Esophagus squamous epithelium (tissue), 5 donors: ENCODE data around the gene RPS6KB2. TPM values are rescaled to one million over a fixed set of nuclear protein-coding genes. Genes with fewer than 3 reads are reported as not detected.

Experiments
- DNase-seq: peaks from one replicate; lab custom pipeline; 2025; lab: John Stamatoyannopoulos, UW
- H3K27ac ChIP-seq, 4 donors: fragments of 200-600 bp; sonication (generic); one replicate each; pipeline ENCODE4 v1.5.1; 2016 to 2019; ENCODE audit warnings: mild to moderate bottlenecking in 1 of 4
- H3K27me3 ChIP-seq, 4 donors: fragments of 200-600 bp; sonication (generic); 1 replicate in 3 of 4; 2 replicates in 1 of 4; pipeline versions ENCODE4 v1.5.1 to v1.6.0; 2017 to 2021; ENCODE audit warnings: antibody characterized with exemption in 1 of 4
- H3K36me3 ChIP-seq, 3 donors: fragments of 200-600 bp; sonication (generic); one replicate each; pipeline ENCODE4 v1.5.1; 2016 to 2019
- H3K4me1 ChIP-seq, 3 donors: fragments of 200-600 bp; sonication (generic); one replicate each; pipeline ENCODE4 v1.5.1; 2017 to 2019
- H3K4me3 ChIP-seq, 4 donors: fragments of 200-600 bp; sonication (generic); 1 replicate in 3 of 4; 2 replicates in 1 of 4; pipeline ENCODE4 v1.5.1; 2016 to 2019; ENCODE audit warnings: mild to moderate bottlenecking in 2 of 4, moderate library complexity in 1 of 4
- H3K9me3 ChIP-seq, 3 donors: fragments of 200-600 bp; sonication (generic); one replicate each; pipeline ENCODE4 v1.5.1; 2016 to 2019
- CTCF ChIP-seq, 6 experiments: fragments of 450-650 bp in 4 of 6; fragments of 200-600 bp in 2 of 6; sonication (generic) in 2 of 6; IDR thresholded peaks; one replicate each; pipeline ENCODE4 v1.5.1; 2016 to 2019; ENCODE audit warnings: antibody characterized with exemption in 6 of 6, mild to moderate bottlenecking in 4 of 6, moderate library complexity in 4 of 6
- POLR2A ChIP-seq, 4 donors: fragments of 450-650 bp; IDR thresholded peaks; one replicate each; pipeline ENCODE4 v1.6.1; 2017; ENCODE audit warnings: antibody characterized with exemption in 4 of 4, mild to moderate bottlenecking in 4 of 4, moderate library complexity in 3 of 4
- WGBS, 2 donors: methylation state at CpG; one replicate each; pipeline ENCODE4 v1.1.5; 2018; 5-methylcytosine and 5-hydroxymethylcytosine counted together
- intact Hi-C: fragments of 100-400 bp; cut with DNase I; formaldehyde crosslinking; loops from one replicate; pipeline ENCODE4 v1.15.0; 2022
- total RNA-seq, 4 donors: library from RNA; depleted of rRNA; stranded (reverse); fragments of >200 nt; gene quantifications; one replicate each; pipeline ENCODE4 v1.1.0, GENCODE V29; 2016
- donor health status: DM: yes; HTN: yes; CAD: no.

RPS6KB2 gene
- total RNA-seq, 4 donors from 2014 or later, result 67.5 to 121 (median 113) TPM

GRCh38 chr11:67457453-67457852, 29.2 kb downstream of the RPS6KB2 start:
- peaks cover 0 to 22% (median 0%) of the 10 kb centered on the region in 3 donors for H3K4me1 ChIP-seq
- no peak overlapping the region for H3K27ac ChIP-seq
- no peaks in the 10 kb centered on the region for H3K9me3 ChIP-seq
- no peak overlapping the region for H3K4me3 ChIP-seq
- 95% methylated on average over 8 of the region's 12 CpGs; no CpG with 5 or more reads in 1 of the 2 donors for WGBS, 2 donors
- no peaks in the 10 kb centered on the region for H3K27me3 ChIP-seq
- intact Hi-C loops, result no loop called here
- no peaks in the 10 kb centered on the region for H3K36me3 ChIP-seq
- DNase-seq, result no peak
- TF ChIP-seq CTCF (IDR thresholded peaks at IDR 0.05) (no peak), POLR2A (IDR thresholded peaks at IDR 0.05) (no peak)

GRCh38 chr11:67458266-67458665, 30.0 kb downstream of the RPS6KB2 start:
- no peak overlapping the region for H3K4me3 ChIP-seq
- no peaks in the 10 kb centered on the region for H3K27me3 ChIP-seq
- WGBS, 2 donors, result 87 to 96% methylated on average over 11 to 15 of the region's 19 CpGs
- H3K36me3 ChIP-seq, result no peaks in the 10 kb centered on the region
- DNase-seq, result no peak
- TF ChIP-seq CTCF (IDR thresholded peaks at IDR 0.05) (no peak), POLR2A (IDR thresholded peaks at IDR 0.05) (no peak)
- H3K4me1 ChIP-seq, result peaks cover 0 to 16% (median 0%) of the 10 kb centered on the region in 3 donors
- no peak overlapping the region for H3K27ac ChIP-seq
- intact Hi-C loops, result no loop called here
- H3K9me3 ChIP-seq, result no peaks in the 10 kb centered on the region

GRCh38 chr11:67463186-67463585, 34.9 kb downstream of the RPS6KB2 start:
- Histone ChIP-seq H3K36me3 (peaks cover 0 to 21% (median 0%) of the 10 kb centered on the region in 3 donors), H3K4me1 (peaks cover 27 to 65% (median 37%) of the 10 kb centered on the region in 3 donors), H3K27me3 (no peaks in the 10 kb centered on the region), H3K9me3 (no peaks in the 10 kb centered on the region), H3K27ac (peak overlapping the region in 3 of 4 donors; percentile 39 to 96 (median 96)), H3K4me3 (no peak overlapping the region)
- intact Hi-C loops, result no loop called here
- no peak for DNase-seq
- TF ChIP-seq CTCF (IDR thresholded peaks at IDR 0.05), result no peak
- no peak for TF ChIP-seq POLR2A (IDR thresholded peaks at IDR 0.05)
- WGBS, 2 donors, result 73 to 84% methylated on average over 6 to 9 of the region's 10 CpGs

GRCh38 chr11:67463680-67464410, 35.6 kb downstream of the RPS6KB2 start:
- Histone ChIP-seq H3K9me3 (no peaks in the 10 kb centered on the region), H3K27me3 (no peaks in the 10 kb centered on the region), H3K27ac (peak overlapping the region; percentile 93 to 98 (median 96)), H3K4me3 (peak overlapping the region in 3 of 4 donors; percentile 47 to 75 (median 50)), H3K4me1 (peaks cover 33 to 68% (median 38%) of the 10 kb centered on the region in 3 donors), H3K36me3 (peaks cover 0 to 21% (median 0%) of the 10 kb centered on the region in 3 donors)
- peak in 2 of 4 donors; percentile 17 to 26 for TF ChIP-seq POLR2A (IDR thresholded peaks at IDR 0.05)
- no peak for TF ChIP-seq CTCF (IDR thresholded peaks at IDR 0.05)
- WGBS, 2 donors, result 63 to 73% methylated on average over 6 to 9 of the region's 20 CpGs
- intact Hi-C loops, result no loop called here
- no peak for DNase-seq
